ENCODE results near the gene PLCB1.
"Not testable (repeated sequence)": the region's sequence is repeated elsewhere in the genome, so short reads cannot be mapped to it uniquely, and the experiment has no call there.

Gene PLCB1

DNA sequence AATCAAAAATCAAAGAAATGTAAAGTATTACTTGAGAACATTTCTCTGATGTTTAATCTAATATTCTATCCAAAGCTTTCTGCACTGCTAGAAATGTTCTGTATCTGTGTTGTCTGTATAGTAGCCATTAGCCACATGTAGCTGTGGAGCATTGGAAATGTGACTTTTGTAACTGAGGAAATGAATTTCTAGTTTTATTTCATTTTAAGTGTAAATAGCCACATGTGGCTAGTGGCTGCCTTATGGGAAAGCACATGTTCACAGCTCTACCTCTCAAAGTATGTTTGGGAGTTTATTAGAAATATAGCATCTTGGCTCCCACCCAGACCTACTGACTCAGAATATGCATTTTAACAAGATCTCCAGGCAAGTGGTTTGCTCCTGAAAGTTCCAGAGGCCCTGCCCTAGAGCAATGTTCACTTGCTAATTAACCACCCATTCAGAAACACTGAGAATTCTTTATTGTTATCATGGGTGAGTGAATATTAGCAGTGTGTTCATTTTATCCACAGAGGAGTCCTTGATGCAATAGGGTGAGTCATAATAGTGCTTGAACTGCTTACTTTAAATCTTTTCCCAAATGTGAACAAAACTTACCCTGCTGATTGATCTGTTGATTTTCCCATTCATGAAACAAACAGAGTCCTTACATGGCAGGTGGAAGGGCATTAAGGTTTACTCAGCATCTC lies 282.7 kb downstream of the PLCB1 start:
- DNase-seq, result no peak

GRCh38 chr20:8421981-8422380 lies 289.9 kb downstream of the PLCB1 start:
- DNase-seq, result no peak

GRCh38 chr20:8423482-8423881 lies 291.4 kb downstream of the PLCB1 start:
- no peak for DNase-seq

DNA sequence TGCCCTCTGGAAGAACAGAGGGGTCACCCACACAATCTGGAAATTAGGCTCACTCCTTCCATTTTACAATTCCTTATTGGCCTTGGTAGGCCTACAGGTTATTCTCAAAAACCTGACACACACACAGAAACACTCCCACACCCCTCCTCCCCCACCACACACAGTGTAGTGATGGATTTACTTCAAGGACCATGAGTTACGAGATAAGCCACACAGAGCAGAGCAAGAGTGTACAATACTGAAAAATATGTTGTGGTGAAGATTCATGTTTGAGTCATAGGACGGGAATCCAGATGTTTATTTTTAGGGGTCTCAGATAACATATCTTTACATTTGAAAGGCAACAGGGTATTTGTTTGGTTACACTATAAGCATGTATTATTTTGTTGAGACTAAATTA lies 291.9 kb downstream of the PLCB1 start:
- DNase-seq, result no peak

GRCh38 chr20:8425016-8425415 lies 292.9 kb downstream of the PLCB1 start:
- DNase-seq, result no peak

- no peak for DNase-seq
These were observed 293.7 kb downstream of the PLCB1 start for GRCh38 chr20:8425802-8426201.

DNA sequence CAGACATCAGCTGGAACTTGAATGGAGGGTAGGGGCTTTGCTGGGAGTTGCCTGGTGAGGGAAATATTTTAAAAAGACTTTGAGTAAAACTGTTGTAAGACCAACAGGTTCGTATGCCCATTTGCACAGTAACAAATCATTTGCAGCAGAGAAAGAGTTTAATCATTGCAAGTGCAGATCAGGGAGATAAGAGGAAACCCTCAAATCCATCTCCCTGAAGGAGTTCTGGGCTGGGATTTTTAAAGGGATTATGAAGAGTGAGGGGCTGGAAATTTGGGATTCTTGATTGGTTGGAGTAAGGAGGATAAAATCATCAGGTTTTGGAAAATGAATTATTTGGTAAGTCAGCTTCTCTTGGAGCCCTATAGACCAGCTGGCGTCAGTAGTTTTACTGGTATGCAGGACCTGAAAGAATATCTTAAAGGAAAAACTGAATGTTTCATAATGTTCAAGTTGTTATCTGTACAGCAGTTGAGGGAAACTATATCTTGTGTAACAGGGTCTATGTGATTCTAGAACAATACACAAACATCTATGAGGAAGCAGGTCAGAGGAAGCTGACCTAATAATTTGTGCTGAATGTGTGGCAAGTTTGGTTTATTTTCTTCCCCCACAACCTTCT lies 295.5 kb downstream of the PLCB1 start:
- DNase-seq, result no peak

DNA sequence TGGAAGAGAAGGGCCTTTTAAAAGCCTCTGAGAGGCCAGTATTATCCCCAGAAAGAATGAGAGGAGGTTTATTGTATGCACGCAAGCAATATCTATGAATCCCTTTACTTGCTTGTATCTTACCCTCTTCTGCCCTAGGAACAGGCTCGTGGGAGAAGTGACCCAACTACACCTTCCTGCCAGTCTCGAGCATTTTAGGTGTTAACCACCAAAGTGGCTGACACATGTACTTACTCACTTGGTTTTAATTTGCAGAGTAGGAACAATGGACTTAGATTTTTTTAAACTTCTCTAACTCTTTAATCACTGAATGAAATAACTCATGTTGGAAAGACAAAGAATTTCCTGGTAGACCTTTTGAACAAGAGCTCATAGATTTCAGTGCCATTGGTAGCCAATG lies 296.9 kb downstream of the PLCB1 start:
- peak; percentile 4 to 7 for DNase-seq

DNA sequence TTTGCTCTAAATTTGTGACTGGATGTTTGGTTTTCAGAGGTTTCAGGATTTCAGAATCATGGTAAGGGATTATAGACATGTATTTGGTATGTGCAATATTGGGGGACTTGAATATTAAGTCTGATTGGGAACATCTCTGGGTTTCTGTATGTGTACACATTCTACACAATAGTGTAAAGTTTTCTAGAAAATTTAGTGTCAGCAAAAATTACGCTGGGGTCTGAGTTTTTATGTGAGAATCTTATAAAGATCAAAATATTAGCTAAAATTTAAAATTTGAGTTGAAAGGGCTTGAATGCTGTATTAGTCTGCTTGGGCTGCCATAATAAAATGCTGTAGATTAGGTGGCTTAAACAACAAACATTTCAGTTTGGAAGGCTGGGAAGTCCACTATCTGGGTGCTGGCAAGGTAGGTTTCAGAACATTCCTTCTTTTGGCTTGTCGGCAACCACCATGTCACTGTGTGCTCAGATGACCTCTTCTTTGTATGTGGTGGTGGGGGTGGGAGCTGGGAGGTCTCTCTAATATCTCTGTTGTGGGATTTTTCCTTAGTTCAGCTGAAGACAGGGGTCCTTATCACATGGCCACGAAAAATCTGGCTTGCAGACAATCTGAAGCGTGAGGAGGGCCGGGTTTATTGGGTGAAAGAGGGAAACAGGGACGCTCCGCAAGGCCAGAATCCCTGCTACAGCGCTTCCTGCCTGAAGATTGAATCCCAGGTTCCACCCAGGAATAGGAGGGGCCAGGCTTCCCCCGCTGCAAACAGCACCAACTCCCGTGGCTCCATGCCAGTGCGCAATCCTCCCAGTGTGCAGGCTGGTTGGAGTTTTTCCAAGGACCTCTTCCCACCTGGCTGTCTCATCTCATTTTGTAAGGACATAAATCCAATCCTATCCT lies 299.7 kb downstream of the PLCB1 start:
- no peak for DNase-seq

- DNase-seq, result no peak
These were observed 300.5 kb downstream of the PLCB1 start for GRCh38 chr20:8432435-8433148.

DNA sequence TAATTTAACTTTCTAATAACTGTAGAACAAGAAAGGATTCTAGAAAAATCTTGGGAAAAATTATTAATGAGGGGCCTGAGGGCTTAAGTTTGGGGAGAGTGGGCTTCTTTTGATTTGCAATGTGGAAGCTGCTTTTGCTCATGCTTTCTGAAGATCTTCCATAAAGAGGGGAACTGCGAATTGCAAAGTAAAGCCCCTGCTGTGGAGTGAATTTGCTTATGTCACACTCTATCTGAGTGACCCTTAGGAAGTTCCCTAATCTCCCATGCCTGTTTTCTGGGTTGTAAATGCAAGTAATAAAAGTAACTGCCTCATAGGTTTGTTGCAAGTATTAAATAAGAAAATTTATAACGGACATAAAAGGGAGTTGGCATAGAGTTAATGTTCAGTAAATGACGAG lies 301.2 kb downstream of the PLCB1 start:
- no peak for DNase-seq

GRCh38 chr20:8434326-8434876 lies 302.3 kb downstream of the PLCB1 start:
- no peak for DNase-seq

DNA sequence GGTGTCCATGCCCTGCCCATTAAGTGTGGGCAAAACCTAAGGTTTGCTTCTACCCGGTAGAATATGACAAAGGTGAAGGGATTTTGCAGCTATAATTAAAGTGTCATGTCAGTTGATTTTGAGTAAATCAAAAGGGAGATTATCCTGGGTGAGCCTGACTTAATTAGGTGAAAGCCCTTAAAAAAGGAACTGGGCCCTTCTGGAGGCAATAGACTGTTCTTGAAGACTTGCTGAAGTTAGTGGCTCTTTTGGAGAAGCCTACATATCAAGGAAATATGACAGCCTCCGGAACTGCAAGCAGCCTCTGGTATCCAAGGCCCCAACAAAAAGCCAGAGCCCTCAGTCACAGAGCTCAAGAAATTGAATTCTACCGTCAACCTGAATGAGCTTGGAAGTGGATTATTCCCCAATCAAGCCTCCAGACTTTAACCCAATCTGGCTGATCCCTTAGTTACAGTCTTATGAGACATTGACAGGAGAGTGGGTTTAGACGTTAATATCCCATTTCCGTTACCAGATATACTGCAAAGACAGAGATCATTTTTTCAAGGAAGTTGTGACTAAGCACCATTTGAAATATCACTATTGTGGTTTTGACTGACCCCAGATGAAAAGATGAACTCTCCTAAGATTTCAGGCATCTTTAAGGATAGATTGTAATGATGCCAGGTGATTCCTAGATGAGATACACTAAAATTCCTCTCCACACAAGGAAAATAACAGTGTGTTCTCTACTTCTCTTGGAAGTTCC lies 303.4 kb downstream of the PLCB1 start:
- no peak for DNase-seq

DNA sequence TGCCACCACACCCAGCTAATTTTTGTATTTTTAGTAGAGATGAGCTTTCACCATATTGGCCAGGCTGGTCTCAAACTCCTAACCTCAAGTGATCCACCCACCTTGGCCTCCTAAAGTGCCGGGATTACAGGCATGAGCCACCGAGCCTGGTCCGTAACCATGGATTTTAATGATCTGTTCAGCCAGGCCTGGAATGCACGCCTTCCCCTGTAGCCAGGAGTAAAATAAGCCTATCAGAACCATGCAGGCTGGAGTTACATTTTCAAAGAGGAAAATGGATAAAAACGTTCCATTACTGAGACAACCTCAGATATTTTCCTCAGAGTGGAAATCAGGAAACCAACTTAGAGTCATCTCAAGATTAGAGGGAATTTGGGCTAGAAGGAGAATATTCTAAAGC lies 304.9 kb downstream of the PLCB1 start:
- DNase-seq, result not testable (repeated sequence)

GRCh38 chr20:8438748-8439147 lies 306.7 kb downstream of the PLCB1 start:
- DNase-seq, result no peak

- DNase-seq, result no peak
These were observed 311.5 kb downstream of the PLCB1 start for GRCh38 chr20:8443464-8444072.

DNA sequence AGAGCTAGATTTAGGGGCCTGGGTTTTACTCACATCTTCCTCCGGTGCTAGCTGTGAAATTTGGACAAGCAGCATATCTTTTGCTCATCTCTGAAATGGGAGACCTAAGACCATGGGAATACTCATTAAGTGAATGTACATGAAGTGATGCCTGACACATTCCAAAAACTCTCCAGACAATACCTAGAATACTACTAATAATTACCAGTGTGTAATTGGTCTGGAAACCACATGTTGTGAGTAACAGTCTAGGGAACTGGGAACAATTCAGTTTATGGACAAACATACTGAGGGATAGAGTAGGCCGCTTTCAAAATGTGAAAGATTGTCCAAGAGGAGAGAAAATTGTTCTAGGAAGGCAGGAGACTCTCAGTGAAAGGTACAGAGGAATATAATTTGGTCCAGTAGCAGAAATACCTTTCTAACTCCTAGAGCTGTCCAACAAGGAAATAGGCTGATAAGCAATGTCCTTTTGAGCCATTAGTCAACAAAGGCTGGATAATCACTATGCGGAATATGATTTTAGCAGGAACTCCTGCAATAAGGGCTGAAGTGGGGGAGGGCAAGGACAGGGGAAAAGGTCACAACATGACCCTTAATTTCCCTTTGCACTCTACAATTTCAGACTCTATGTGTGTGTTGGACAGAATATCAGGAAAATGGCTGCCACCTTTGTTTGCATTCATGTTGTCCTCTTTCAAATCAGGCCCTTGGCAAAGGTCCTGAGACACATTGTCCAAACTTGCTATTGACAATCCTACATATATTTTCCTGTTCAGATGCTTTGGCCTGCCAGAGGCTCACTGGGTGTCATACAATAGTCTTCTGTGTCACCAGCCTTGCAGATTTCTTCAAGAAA lies 315.4 kb downstream of the PLCB1 start:
- no peak for DNase-seq

DNA sequence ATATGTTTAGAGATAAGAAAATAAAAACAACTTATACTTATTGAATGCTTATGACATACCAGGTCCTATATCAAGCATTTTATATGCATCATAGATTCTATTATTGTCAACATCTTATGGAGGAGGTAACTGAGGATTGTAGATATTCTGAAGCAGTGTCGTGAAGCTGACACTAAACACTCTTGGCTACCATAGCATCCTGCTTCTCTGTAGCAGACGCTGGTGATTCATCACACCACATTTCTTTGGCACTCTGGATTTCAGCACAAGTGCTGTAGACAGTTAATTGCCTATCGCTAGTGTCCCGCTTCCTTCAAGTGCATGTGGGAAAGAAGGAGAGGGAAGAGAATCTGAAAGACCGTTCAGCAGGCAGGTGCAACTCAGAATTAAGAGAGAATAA lies 317.1 kb downstream of the PLCB1 start:
- no peak for DNase-seq

DNA sequence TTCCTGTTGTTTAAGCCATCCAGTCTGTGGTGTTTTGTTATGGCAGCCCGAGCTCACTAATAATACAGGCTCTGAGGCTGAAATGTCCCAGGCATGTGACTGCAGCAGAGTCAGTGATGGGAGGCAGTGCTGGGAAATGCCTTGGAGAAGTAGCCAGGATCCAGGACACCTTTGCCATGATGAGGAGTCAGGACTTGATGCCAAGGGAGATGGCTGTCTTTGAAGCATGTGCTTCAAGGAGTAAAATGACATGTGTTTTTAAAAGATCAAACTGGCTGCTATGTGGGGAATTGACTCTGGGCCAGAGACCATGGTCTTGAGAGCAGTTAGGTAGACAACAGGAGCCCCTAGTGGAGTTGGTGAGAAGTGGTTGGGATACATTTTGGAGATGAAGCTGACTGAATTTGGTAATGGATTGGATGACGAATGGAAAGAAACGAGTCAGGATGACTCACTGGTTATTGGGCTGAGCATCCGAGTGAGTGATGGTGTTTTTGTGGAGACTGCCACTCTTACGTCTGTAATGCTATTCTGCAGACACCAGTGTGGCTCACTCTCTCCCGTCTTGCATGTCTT lies 322.2 kb downstream of the PLCB1 start:
- DNase-seq, result peak in 1 of 2 donors; percentile 40

DNA sequence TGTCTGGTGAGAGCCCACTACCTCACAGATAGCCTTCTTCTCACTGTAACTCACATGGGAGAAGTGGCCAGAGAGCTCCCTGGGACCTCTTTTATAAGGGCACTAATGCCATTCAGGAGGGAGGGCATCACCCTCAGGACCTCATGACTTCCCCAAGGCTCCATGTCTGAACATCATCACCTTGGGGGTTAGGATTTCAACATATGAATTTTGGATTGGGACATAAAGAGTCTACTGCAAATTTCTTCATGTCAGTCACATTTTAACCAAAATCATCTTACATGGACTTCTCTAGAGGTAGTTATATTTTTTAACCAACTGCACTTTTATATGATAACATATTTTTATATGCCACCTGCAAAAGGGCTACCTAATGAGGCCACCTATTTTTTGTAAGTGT lies 324.7 kb downstream of the PLCB1 start:
- DNase-seq, result no peak

Measured in CD4-positive, alpha-beta T cell treated with Interferon alpha-2 for 1 hour (primary cell).